Measurements from ENCODE around the gene LRP8. TPM values are rescaled to one million over a fixed set of nuclear protein-coding genes. Genes with fewer than 3 reads are reported as not detected.

Gene LRP8
- total and polyA plus RNA-seq, 2 experiments from 2014 or later, result 27.8 to 71.1 TPM

- peaks cover 5% of the 10 kb centered on the region; the same call in 2 of the 3 replicates for H3K9me3 Mint-ChIP-seq
These were observed 12.1 kb upstream of the LRP8 start for GRCh38 chr1:53339736-53340635.

GRCh38 chr1:53338423-53338822 is 10.6 kb upstream of the LRP8 start:
- H3K27ac ChIP-seq (ENCODE audit: low read depth), result no peak overlapping the region
- no peak overlapping the region for H3K4me2 ChIP-seq
- no peaks in the 10 kb centered on the region for H3K27me3 ChIP-seq (ENCODE audit: insufficient read depth)
- H3K79me2 ChIP-seq (replicated peaks; ENCODE audit: insufficient read depth), result no peaks in the 10 kb centered on the region
- no peak overlapping the region for H3K4me3 ChIP-seq
- H2AFZ ChIP-seq, result no peak overlapping the region
- H3K4me3 Mint-ChIP-seq, result no peak overlapping the region
- ATAC-seq, result no peak
- H3K9me2 ChIP-seq (ENCODE audit: insufficient read depth), result no peaks in the 10 kb centered on the region
- H3K9me3 Mint-ChIP-seq, result peaks cover 5% of the 10 kb centered on the region; the same call in 2 of the 3 replicates
- peaks cover 10% of the 10 kb centered on the region for H3K36me3 Mint-ChIP-seq (ENCODE audit: low read depth)
- DNase-seq (ENCODE audit: low spot score), result no peak
- no peaks in the 10 kb centered on the region for H4K20me1 ChIP-seq (replicated peaks; ENCODE audit: insufficient read depth)
- H3K4me1 ChIP-seq (ENCODE audit: insufficient read depth), result no peaks in the 10 kb centered on the region
- H3K27ac Mint-ChIP-seq, result no peak overlapping the region
- peaks cover 9% of the 10 kb centered on the region for H3K27me3 Mint-ChIP-seq (ENCODE audit: insufficient read depth, low read depth, poor library complexity)
- no peaks in the 10 kb centered on the region for H3K36me3 ChIP-seq (ENCODE audit: insufficient read depth)
- H3K4me1 Mint-ChIP-seq, result peaks cover 2% of the 10 kb centered on the region; the same call in 1 of the 3 replicates
- no peaks in the 10 kb centered on the region for H3F3A ChIP-seq (replicated peaks; ENCODE audit: low read depth)
- no peak for TF ChIP-seq ZNF331 (CRISPR knock-in tag; IDR thresholded peaks at IDR 0.05; ENCODE audit: low read depth)
- TF ChIP-seq EZH2phosphoT487 (IDR thresholded peaks at IDR 0.05; ENCODE audit: unreplicated experiment), result no peak
- TF ChIP-seq CTCF (conservative IDR thresholded peaks at IDR 0.05; ENCODE audit: low read depth in 2 of 2), result no peak
- no peak for TF ChIP-seq JUNB (IDR thresholded peaks at IDR 0.05; ENCODE audit: unreplicated experiment)
- TF ChIP-seq CREB1 (CRISPR knock-in tag; IDR thresholded peaks at IDR 0.05; ENCODE audit: low read depth), result no peak
- no peak for TF ChIP-seq ZNF114 (CRISPR knock-in tag; IDR thresholded peaks at IDR 0.05)
- no peak for TF ChIP-seq NANOG (IDR thresholded peaks at IDR 0.05; ENCODE audit: borderline replicate concordance)
- no peak for TF ChIP-seq ZNF462 (CRISPR knock-in tag; IDR thresholded peaks at IDR 0.05)
- no peak for TF ChIP-seq EZH2 (IDR thresholded peaks at IDR 0.05; ENCODE audit: low read depth, unreplicated experiment)
- TF ChIP-seq POLR2AphosphoS5 (IDR thresholded peaks at IDR 0.05; ENCODE audit: low read depth), result no peak
- TF ChIP-seq STAT1 (IDR thresholded peaks at IDR 0.05; ENCODE audit: unreplicated experiment), result no peak

More at GRCh38 chr1:53339736-53340635, 12.1 kb upstream of the LRP8 start:
- Histone ChIP-seq H3K9me2 (ENCODE audit: insufficient read depth) (no peaks in the 10 kb centered on the region), H2AFZ (no peak overlapping the region), H3K4me1 (ENCODE audit: insufficient read depth) (no peaks in the 10 kb centered on the region), H3K79me2 (replicated peaks; ENCODE audit: insufficient read depth) (no peaks in the 10 kb centered on the region), H3K36me3 (ENCODE audit: insufficient read depth) (no peaks in the 10 kb centered on the region), H3K27ac (ENCODE audit: low read depth) (no peak overlapping the region), H3F3A (replicated peaks; ENCODE audit: low read depth) (no peaks in the 10 kb centered on the region), H3K27me3 (ENCODE audit: insufficient read depth) (no peaks in the 10 kb centered on the region), H4K20me1 (replicated peaks; ENCODE audit: insufficient read depth) (no peaks in the 10 kb centered on the region), H3K4me2 (no peak overlapping the region), H3K4me3 (no peak overlapping the region)
- ATAC-seq, result no peak
- no peak for DNase-seq (ENCODE audit: low spot score)
- Mint-ChIP-seq H3K36me3 (ENCODE audit: low read depth) (peaks cover 10% of the 10 kb centered on the region), H3K4me1 (peaks cover 7% of the 10 kb centered on the region), H3K4me3 (no peak overlapping the region), H3K27ac (no peak overlapping the region), H3K27me3 (ENCODE audit: insufficient read depth, low read depth, poor library complexity) (peaks cover 18% of the 10 kb centered on the region)
- TF ChIP-seq STAT1 (IDR thresholded peaks at IDR 0.05; ENCODE audit: unreplicated experiment), result no peak
- TF ChIP-seq EZH2phosphoT487 (IDR thresholded peaks at IDR 0.05; ENCODE audit: unreplicated experiment), result no peak
